GM04504 (cell line): Measurements from ENCODE around the gene TBL1Y.

Source experiments
- DNase-seq: peaks from one replicate; pipeline ENCODE4 v3.0.0-alpha.2; 2012; ENCODE audit warnings: low read depth

The TBL1Y gene

GRCh38 chrY:7085606-7086005, 175.1 kb downstream of the TBL1Y start:
- no peak for DNase-seq

DNA sequence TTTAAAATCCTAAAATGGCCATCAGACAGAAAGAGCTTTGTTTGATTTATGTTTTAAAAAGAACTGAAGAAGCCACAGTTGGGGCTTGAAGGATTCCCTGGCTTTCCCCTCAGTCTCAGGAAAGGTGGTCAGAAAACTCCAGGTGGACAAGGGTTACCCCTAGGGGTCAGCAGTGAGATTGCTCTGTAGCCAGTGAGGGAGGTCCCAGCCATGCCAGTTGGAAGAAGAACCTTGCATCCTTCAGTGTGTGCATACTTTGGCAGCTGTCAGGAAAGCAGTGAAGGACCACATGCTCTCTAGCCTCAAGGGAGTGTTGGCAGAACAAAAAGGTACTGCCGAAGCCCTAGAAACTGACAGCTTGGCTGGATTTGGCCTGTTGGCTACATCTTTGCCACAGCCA, 182.3 kb downstream of the TBL1Y start:
- no peak for DNase-seq

GRCh38 chrY:7094365-7094764, 183.9 kb downstream of the TBL1Y start:
- DNase-seq: no peak

- no peak for DNase-seq
Measured at GRCh38 chrY:7097021-7097420, 186.5 kb downstream of the TBL1Y start.

- no peak for DNase-seq
Measured at GRCh38 chrY:7099742-7100141, 189.2 kb downstream of the TBL1Y start.

DNA sequence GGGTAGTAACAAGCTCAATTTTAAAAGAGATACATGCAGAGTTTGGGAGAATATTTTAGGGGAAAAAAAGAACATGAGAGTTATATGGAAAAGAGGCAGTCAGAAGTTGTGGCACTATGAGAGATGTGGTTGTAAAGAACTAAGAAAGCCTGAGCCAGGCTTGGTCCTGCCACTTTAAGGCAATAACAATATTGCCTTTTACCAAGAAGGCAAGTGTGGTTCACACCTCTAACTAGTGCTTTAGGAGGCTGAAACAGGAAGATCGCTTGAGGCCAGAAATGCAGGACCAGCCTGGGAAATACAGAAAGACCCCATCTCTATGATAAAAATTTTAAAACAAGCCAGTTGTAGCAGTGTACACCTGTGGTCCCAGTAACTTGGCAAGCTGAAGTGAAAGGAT, 192.2 kb downstream of the TBL1Y start:
- DNase-seq: no peak

GRCh38 chrY:7107179-7107578, 196.7 kb downstream of the TBL1Y start:
- no peak for DNase-seq

DNA sequence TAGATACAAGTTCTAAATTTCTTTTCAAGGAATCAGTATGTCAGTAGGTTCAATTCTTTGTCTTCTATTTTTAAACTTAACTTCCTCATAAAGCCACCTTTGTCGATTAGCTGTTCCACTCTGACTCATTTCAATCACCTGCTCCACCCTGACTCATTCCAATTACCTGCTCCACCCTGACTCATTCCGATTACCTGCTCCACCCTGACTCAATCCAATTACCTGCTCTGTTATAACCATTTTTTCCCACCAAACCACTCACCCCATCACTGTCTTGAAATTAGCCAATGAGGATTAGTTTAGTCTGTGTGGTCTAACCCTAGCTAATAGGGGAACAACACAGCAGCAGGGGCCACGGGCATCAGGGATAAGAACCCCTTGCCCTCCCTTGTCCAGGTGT, 199.6 kb downstream of the TBL1Y start:
- no peak for DNase-seq

GRCh38 chrY:7115871-7116270, 205.4 kb downstream of the TBL1Y start:
- DNase-seq: no peak

DNA sequence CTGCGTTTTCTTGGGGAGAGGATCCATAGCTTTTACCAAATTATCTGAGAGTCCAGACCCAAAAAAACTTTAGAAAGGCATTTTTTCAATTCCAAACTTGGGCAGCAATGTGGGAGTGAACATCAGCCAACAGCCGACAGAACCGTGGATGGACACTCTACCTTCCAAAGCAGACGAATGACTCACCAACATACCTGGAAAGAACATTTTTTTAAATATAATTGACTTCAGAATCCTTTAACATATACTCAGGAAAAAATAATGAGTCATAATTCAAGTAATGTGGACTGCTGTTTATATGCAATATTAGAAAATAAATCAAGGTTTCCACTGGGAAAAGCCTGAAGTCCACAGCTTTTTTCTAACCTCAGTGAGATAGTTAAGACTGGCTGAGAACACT, 211.7 kb downstream of the TBL1Y start:
- DNase-seq: no peak

DNA sequence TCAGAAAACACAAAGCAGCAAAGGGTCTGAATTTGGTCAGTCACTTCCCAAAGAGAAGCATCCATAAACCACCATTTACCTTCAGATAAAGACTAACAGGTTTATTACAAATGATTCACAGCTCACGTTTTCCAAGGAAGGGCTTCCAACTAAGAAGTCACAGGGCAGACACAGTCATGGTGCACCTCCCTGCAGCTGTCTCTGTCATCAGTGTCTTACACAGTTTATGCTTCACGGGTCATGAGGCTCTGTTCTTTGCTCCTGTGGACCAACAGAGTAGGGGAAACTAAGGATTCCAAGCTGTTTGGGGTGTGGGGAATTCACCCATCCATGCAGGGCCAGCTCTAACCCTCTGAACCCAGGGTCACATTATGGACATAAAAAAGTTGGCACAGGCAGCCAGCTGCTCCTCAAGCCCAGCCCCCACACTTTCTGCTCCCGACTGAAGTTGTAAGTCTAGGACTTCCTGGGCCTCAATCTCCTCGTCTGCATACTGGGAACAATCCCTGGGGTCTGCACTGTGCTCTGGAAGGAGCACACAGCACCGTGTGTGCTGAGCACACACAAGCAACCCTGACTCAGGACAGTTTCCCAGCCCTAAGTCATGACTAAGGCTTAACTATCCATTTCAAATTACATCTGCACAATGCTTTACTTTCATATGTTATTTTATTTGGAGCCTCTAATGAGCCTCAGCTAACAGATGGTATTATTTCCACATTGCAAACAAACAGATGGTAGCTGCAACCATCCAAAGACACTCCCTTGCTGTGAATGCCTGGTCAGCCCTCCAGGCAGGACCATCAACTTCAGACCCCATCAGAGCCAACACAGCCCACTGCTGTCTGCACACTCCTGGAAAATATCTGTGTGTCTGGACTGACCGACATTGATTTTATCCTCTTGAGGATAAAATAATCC, 214.9 kb downstream of the TBL1Y start:
- DNase-seq: no peak

GRCh38 chrY:7128211-7128610, 217.7 kb downstream of the TBL1Y start:
- no peak for DNase-seq
